ENCODE results near the gene PIRT. TPM values are rescaled to one million over a fixed set of nuclear protein-coding genes. Genes with fewer than 3 reads are reported as not detected.
"Not testable (repeated sequence)": the region's sequence is repeated elsewhere in the genome, so short reads cannot be mapped to it uniquely, and the experiment has no call there.

Gene PIRT
- total and polyA plus RNA-seq, 8 donors = under 0.01 to 2.6 (median 0.31) TPM; not detected in 4

DNA sequence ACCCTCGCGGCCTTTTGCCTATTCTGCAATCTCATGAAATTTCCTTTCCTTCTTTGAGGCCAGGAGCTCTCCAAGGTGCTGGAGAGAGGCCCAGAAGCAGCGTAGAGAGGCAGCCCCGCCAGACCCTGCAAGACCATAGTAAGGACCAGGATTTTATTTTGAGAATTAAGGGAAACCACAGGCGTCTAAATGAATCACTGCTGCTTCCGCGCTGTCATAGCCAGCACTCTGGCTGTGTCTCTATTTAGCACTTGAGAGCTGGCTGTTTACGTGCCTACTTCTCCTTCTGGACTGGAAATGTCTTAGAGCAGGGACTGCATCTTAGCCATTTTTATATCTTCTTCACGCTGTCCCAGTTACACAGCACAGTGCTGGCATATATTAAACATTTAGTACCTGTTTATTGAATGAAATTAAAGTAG is 37.6 kb upstream of the PIRT start:
- Histone ChIP-seq H3K27me3 (peaks cover 0 to 22% (median 8%) of the 10 kb centered on the region in 3 donors), H3K36me3 (no peaks in the 10 kb centered on the region), H3K4me3 (no peak overlapping the region), H3K27ac (no peak overlapping the region), H3K4me1 (no peaks in the 10 kb centered on the region), H3K9me3 (no peaks in the 10 kb centered on the region)
- DNase-seq = peak in 1 of 2 donors; percentile 67
- WGBS, 5 donors = 18 to 36% (median 27%) methylated on average over 8 to 9 of the region's 9 CpGs
- TF ChIP-seq, protein P1, sequence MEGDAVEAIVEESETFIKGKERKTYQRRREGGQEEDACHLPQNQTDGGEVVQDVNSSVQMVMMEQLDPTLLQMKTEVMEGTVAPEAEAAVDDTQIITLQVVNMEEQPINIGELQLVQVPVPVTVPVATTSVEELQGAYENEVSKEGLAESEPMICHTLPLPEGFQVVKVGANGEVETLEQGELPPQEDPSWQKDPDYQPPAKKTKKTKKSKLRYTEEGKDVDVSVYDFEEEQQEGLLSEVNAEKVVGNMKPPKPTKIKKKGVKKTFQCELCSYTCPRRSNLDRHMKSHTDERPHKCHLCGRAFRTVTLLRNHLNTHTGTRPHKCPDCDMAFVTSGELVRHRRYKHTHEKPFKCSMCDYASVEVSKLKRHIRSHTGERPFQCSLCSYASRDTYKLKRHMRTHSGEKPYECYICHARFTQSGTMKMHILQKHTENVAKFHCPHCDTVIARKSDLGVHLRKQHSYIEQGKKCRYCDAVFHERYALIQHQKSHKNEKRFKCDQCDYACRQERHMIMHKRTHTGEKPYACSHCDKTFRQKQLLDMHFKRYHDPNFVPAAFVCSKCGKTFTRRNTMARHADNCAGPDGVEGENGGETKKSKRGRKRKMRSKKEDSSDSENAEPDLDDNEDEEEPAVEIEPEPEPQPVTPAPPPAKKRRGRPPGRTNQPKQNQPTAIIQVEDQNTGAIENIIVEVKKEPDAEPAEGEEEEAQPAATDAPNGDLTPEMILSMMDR (IDR thresholded peaks at IDR 0.05) = no peak
- TF ChIP-seq POLR2A (IDR thresholded peaks at IDR 0.05) = no peak
- intact Hi-C loops (cut with DNase I; ENCODE audit: low total_unique reads) = no loop called here

DNA sequence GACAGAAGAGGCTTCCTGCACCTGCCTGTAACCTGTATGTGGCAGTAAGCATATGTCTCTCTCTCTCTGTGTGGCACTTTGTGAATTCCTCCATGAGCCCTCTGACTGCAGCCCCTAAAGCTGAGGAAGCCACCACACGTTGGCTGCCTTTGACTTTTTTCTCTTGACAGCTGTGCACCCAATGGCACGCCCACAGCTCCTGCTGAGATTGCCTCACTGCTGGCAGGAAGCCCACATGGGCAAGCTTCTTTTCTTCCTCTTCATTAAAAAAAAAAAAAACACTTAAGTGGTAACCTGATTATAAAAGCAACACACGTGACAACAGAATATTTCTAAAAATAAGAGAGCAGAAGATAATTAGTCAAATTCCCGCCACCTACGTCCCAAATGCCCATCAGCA is 34.0 kb upstream of the PIRT start:
- Histone ChIP-seq H3K4me1 (no peaks in the 10 kb centered on the region), H3K27me3 (peaks cover 0 to 9% (median 2%) of the 10 kb centered on the region in 3 donors), H3K4me3 (no peak overlapping the region), H3K9me3 (no peaks in the 10 kb centered on the region), H3K36me3 (no peaks in the 10 kb centered on the region), H3K27ac (no peak overlapping the region)
- intact Hi-C loops (cut with DNase I; ENCODE audit: low total_unique reads) = no loop called here
- WGBS, 5 donors = 39 to 46% (median 40%) methylated on average over 5 of the region's 5 CpGs
- peak; percentile 23 to 67 for DNase-seq
- no peak for TF ChIP-seq EP300 (IDR thresholded peaks at IDR 0.05)
- TF ChIP-seq POLR2AphosphoS5 (IDR thresholded peaks at IDR 0.05) = no peak
- TF ChIP-seq POLR2A (IDR thresholded peaks at IDR 0.05) = no peak

DNA sequence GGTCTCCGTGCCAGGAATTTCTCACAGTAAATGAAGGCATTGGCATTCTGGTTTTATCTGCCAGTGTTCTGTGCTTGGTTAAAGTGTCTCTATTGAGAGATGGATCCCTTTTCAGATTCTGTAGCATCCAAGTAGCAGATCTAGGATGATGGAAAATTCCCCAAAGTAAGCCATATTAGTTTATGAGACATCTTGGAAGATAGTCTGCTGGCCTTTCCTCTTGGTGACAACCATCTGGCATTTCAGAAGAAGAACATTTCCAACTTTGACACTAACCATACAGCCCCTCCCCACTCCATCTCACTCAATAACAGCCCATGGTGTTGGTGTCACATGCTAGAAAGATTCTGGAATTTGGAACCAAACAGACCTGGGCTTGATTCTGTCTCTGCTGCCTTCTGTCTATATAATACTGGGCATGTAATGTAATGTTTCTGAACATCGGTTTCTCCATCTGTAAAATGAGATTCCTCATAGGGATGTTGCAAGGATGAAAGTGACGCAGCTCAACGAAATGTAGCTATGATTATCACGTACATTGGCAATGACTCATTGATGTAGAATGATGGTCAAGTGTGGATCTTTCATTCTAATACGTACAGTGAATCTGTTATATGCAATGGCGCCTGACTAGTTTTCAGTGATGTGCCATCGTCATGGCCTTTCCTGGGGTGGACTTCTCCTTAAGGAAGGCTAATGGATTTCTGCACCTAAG is 32.6 kb upstream of the PIRT start:
- Histone ChIP-seq H3K36me3 (no peaks in the 10 kb centered on the region), H3K4me3 (no peak overlapping the region), H3K27ac (no peak overlapping the region), H3K9me3 (no peaks in the 10 kb centered on the region), H3K4me1 (no peaks in the 10 kb centered on the region), H3K27me3 (no peaks in the 10 kb centered on the region)
- 89 to 94% (median 92%) methylated on average over 8 of the region's 8 CpGs for WGBS, 5 donors
- DNase-seq = no peak
- TF ChIP-seq POLR2AphosphoS5 (IDR thresholded peaks at IDR 0.05) (no peak), POLR2A (IDR thresholded peaks at IDR 0.05) (no peak), EP300 (IDR thresholded peaks at IDR 0.05) (no peak)
- TF ChIP-seq, protein P1 (IDR thresholded peaks at IDR 0.05) = no peak
- intact Hi-C loops (cut with DNase I; ENCODE audit: low total_unique reads) = no loop called here

DNA sequence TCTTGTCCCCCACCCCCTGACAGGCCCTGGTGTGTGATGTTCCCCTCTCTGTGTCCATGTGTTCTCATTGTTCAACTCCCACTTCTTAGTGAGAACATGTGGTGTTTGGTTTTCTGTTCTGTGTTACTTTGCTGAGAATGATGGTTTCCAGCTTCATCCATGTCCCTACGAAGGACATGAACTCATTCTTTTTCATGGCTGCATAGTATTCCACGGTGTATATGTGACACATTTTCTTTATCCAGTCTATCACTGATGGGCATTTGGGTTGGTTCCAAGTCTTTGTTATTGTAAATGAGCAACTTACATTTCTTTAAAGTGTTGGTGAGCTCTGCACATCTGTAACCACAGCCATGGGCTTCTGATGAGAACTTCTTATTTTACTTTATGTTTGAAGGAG is 30.9 kb upstream of the PIRT start:
- H3K36me3 ChIP-seq; DNase-seq; H3K27me3 ChIP-seq; H3K9me3 ChIP-seq; H3K4me1 ChIP-seq; intact Hi-C loops (cut with DNase I; ENCODE audit: low total_unique reads); H3K4me3 ChIP-seq; H3K27ac ChIP-seq: not testable (repeated sequence)
- 78 to 92% (median 86%) methylated on average over 2 of the region's 2 CpGs for WGBS, 5 donors

DNA sequence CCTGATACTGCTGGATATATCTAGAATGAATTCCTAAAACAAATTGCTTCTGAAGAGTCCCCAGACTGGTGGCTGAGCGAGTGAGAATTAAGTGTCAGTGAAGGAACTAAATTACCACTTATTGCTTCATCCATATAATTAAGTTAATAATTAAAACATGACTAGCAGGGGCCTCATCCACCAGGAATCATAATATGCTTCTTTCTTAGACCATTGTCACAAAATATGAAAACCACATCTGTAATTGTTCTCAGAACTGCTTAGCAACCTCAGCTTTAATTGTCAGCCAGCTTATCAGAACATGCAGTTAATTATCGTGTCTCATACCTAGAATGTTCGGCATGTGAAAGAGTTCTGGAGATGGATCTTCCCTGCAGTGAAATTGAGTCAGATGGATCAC is 21.2 kb upstream of the PIRT start:
- 76 to 90% (median 81%) methylated on average over 3 of the region's 3 CpGs for WGBS, 5 donors
- DNase-seq = no peak
- intact Hi-C loops (cut with DNase I; ENCODE audit: low total_unique reads) = no loop called here
- TF ChIP-seq EP300 (IDR thresholded peaks at IDR 0.05) (no peak), POLR2AphosphoS5 (IDR thresholded peaks at IDR 0.05) (no peak), POLR2A (IDR thresholded peaks at IDR 0.05) (no peak)
- TF ChIP-seq, protein P1 (IDR thresholded peaks at IDR 0.05) = no peak
- Histone ChIP-seq H3K27ac (no peak overlapping the region), H3K4me1 (no peaks in the 10 kb centered on the region), H3K4me3 (no peak overlapping the region), H3K36me3 (no peaks in the 10 kb centered on the region), H3K9me3 (no peaks in the 10 kb centered on the region), H3K27me3 (no peaks in the 10 kb centered on the region)
